Caki2 (cell line): Measurements from ENCODE around the gene ARHGAP23. TPM values are rescaled to one million over a fixed set of nuclear protein-coding genes. Genes with fewer than 3 reads are reported as not detected.
A peak's percentile ranks its signal among the peaks of the same experiment; 100 is the strongest.
"Not testable (repeated sequence)": the region's sequence is repeated elsewhere in the genome, so short reads cannot be mapped to it uniquely, and the experiment has no call there.

Experiments
- DNase-seq: peaks from one replicate; pipeline ENCODE4 v3.0.0-alpha.2; 2015; ENCODE audit warnings: low read depth
- in situ Hi-C: cut with HindIII; loops from 2 replicates; pipeline ENCODE4 v1.10.0; 2016; ENCODE audit warnings: low sequenced_read_pairs, low pct_unique_long_range_greater_than_20kb, mixed read lengths
- total RNA-seq: library from RNA; depleted of rRNA; stranded (reverse); fragments of >200 nt; shearing (Covaris generic); gene quantifications from 2 replicates; pipeline ENCODE4 v1.2.3, GENCODE V29; 2014; ENCODE audit warnings: low replicate concordance

ARHGAP23 gene
- total RNA-seq, 1 experiment from 2014 or later, result 2.3 TPM

DNA sequence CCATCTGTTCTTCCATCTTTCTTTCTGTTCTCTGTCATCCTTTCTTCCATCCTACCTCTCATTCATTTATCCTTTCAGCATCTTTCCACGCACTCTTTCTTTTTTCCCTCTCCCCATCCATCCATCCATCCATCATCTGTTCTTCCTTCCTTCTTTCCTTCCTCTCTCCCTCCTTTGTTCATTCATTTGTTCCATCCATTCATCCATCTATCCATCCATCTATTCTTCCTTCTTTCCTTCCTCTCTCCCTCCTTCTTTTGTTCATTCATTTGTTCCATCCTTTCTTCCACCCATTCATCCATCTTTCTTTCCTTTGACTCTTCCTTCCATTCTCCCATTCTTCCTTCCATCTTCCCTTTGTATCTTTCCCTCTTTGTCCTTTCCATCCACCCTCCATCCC, 39.2 kb downstream of the ARHGAP23 start:
- in situ Hi-C loops, result no loop called here
- no peak for DNase-seq

- DNase-seq, result no peak
- in situ Hi-C loops, result no loop called here
These were observed 41.6 kb downstream of the ARHGAP23 start for GRCh38 chr17:38469875-38470274.

DNA sequence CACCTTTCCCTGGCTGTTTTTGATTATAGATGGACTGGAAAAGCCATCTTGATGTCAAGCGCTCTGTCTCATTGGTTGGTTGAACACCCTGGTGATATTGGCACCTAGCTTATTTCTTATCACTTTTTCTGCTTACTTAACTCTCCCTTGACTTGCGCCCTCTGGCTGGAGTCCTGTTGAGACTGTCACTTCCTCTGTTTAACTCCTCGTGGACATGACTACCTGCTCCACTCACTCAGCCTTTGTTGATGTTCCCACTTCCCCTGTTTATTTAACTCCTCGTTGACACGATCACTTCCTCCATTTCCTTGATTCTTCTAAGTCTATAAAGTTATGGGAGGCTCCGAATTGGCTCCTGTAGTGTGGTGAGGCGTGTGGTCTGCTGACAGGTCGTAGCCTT, 43.0 kb downstream of the ARHGAP23 start:
- in situ Hi-C loops, DNase-seq: not testable (repeated sequence)

GRCh38 chr17:38474666-38475065, 46.4 kb downstream of the ARHGAP23 start:
- in situ Hi-C loops, DNase-seq: not testable (repeated sequence)

- DNase-seq, result no peak
- in situ Hi-C loops, result no loop called here
These were observed 48.3 kb downstream of the ARHGAP23 start for GRCh38 chr17:38476549-38476948.

GRCh38 chr17:38477417-38477816, 49.2 kb downstream of the ARHGAP23 start:
- in situ Hi-C loops, DNase-seq: not testable (repeated sequence)

- DNase-seq, in situ Hi-C loops: not testable (repeated sequence)
These were observed 49.7 kb downstream of the ARHGAP23 start for GRCh38 chr17:38477951-38478350.

DNA sequence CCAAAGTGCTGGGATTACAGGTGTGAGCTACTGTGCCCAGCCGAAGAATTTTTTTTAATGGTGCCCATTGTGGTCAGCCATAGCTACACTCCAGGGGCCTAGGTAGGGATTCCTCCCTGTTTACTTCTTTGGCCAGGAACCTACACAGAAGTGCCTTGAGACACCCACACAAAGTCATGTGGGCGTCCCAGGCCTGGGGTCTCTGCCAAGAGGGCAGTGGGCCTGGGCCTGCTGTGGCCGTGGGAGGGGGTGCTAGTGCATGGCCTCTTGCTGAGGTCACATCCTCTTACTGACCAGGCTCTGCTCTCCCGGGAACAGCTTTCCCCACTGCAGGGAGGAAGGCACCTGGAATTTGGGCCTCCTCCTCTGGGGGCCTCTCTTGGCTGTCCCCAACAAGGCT, 50.4 kb downstream of the ARHGAP23 start:
- in situ Hi-C loops, DNase-seq: not testable (repeated sequence)

- in situ Hi-C loops, result not testable (repeated sequence)
These were observed 53.9 kb downstream of the ARHGAP23 start for GRCh38 chr17:38482039-38482699.

DNA sequence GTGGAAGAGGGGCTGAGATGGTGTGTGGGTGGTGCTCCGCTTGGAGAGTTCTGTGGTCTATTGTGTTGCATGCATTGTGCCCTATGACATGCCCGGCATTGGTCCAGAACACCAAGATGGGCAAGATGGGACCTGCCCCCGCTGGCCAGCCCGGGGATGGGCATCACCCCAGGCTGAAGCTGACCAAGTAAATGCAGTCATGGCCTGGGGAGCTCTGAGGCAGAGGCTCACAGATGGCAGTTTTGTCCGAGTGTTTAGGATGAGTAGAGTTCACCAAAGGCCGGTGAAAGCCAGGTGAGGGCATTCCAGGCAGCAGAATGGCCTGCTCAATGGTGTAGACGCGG, 54.4 kb downstream of the ARHGAP23 start:
- in situ Hi-C loops, result not testable (repeated sequence)

More at GRCh38 chr17:38482039-38482699, 53.9 kb downstream of the ARHGAP23 start:
- not testable (repeated sequence) for DNase-seq

GRCh38 chr17:38484242-38485145, 56.2 kb downstream of the ARHGAP23 start:
- DNase-seq, result peak; percentile 46
- in situ Hi-C loops, result not testable (repeated sequence)

More for the DNA sequence above, 54.4 kb downstream of the ARHGAP23 start:
- not testable (repeated sequence) for DNase-seq

- in situ Hi-C loops, result no loop called here
- DNase-seq, result no peak
These were observed 56.8 kb downstream of the ARHGAP23 start for GRCh38 chr17:38485146-38485468.

GRCh38 chr17:38485681-38486298, 57.5 kb downstream of the ARHGAP23 start:
- DNase-seq, in situ Hi-C loops: not testable (repeated sequence)

GRCh38 chr17:38489774-38490173, 61.5 kb downstream of the ARHGAP23 start:
- in situ Hi-C loops, DNase-seq: not testable (repeated sequence)

- in situ Hi-C loops, DNase-seq: not testable (repeated sequence)
These were observed 63.2 kb downstream of the ARHGAP23 start for GRCh38 chr17:38491346-38492066.

DNA sequence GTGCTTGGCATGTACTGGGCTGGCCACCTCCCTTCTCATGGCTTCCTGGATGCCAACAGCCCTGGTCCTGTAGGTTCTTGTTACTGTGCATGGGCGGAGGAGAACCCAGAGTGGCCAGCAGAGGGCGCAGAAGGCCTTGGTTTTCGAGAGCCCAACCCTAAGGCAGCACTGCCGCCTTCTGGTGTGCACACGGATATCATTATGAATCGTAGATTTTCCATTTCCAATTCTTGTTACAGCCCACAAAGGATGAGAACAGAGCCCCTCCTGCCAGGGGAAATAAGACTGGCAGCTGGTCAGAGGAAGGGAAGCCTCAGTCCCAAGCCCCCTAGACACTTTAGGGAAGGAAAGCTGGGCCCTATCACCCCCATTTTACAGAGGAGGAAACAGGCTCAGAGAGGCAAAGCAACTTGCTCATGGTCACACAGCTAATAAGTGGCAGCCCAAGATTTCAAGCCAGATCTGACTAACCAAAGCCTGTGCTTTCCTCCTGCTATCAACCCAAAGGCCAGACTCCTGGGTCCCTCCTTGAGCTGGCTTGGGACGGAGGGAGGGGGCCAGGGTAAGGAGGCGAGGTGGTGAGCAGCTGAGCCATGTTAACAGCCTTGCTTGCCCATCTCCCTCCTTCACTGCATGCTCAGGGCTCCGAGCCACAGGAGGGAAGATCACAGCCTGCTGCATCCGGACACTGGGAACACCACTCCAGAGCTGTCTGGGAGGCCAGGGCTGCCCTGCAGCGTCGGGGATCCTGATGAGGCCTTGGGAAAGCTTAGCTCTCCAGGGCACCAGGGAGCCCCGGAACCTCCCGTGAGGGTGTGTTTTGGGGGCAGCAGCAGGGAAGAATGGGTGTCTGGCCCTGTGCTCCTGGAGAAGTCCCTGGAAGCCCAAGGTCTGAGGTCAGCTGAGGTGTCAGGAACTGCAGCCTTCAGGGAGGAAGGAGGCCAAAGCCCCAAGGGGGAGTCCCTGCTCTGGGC, 64.1 kb downstream of the ARHGAP23 start:
- peak; percentile 68 for DNase-seq

GRCh38 chr17:38494152-38494551, 65.9 kb downstream of the ARHGAP23 start:
- DNase-seq, in situ Hi-C loops: not testable (repeated sequence)

More for the DNA sequence above, 64.1 kb downstream of the ARHGAP23 start:
- in situ Hi-C loops, result not testable (repeated sequence)
